ENCODE data around the gene ATG13. TPM values are rescaled to one million over a fixed set of nuclear protein-coding genes. Genes with fewer than 3 reads are reported as not detected.

ATG13 gene
- total and polyA plus RNA-seq, 2 experiments from 2014 or later = 32.9 to 71.1 TPM

DNA sequence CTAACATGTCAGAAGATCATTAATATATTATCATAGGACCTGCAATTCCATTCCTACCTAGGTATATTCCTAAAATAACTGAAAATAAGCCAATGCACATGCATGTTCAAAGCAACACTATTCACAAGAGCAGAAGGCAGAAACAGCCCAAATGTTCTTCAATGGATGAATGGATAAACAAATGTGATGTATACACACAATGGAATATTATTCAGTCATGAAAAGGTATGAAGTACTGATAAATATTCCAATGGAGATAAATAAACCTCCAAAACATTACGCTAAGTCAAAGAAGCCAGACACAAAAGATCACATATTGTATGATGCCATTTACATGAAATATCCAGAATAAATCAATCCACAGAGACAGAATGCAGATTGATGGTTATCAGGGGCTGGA, 40.3 kb upstream of the ATG13 start:
- no peak overlapping the region for H3K27ac Mint-ChIP-seq
- H3K27me3 Mint-ChIP-seq (ENCODE audit: insufficient read depth, low read depth, poor library complexity) = peaks cover 2% of the 10 kb centered on the region
- Histone ChIP-seq H3K79me2 (replicated peaks; ENCODE audit: insufficient read depth) (peaks cover 94% of the 10 kb centered on the region), H3K27ac (ENCODE audit: low read depth) (no peak overlapping the region), H3K4me2 (no peak overlapping the region), H3K27me3 (ENCODE audit: insufficient read depth) (no peaks in the 10 kb centered on the region), H3K9me2 (ENCODE audit: insufficient read depth) (no peaks in the 10 kb centered on the region), H4K20me1 (replicated peaks; ENCODE audit: insufficient read depth) (peaks cover 31% of the 10 kb centered on the region), H3K4me3 (no peak overlapping the region), H3K4me1 (ENCODE audit: insufficient read depth) (no peaks in the 10 kb centered on the region; the same call in 1 of the 2 replicates), H2AFZ (no peak overlapping the region), H3F3A (replicated peaks; ENCODE audit: low read depth) (no peaks in the 10 kb centered on the region), H3K36me3 (ENCODE audit: insufficient read depth) (no peaks in the 10 kb centered on the region)
- no peak overlapping the region for H3K4me3 Mint-ChIP-seq
- TF ChIP-seq, protein P1, sequence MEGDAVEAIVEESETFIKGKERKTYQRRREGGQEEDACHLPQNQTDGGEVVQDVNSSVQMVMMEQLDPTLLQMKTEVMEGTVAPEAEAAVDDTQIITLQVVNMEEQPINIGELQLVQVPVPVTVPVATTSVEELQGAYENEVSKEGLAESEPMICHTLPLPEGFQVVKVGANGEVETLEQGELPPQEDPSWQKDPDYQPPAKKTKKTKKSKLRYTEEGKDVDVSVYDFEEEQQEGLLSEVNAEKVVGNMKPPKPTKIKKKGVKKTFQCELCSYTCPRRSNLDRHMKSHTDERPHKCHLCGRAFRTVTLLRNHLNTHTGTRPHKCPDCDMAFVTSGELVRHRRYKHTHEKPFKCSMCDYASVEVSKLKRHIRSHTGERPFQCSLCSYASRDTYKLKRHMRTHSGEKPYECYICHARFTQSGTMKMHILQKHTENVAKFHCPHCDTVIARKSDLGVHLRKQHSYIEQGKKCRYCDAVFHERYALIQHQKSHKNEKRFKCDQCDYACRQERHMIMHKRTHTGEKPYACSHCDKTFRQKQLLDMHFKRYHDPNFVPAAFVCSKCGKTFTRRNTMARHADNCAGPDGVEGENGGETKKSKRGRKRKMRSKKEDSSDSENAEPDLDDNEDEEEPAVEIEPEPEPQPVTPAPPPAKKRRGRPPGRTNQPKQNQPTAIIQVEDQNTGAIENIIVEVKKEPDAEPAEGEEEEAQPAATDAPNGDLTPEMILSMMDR (conservative IDR thresholded peaks at IDR 0.05; ENCODE audit: low read depth in 2 of 2) = no peak
- TF ChIP-seq EZH2 (IDR thresholded peaks at IDR 0.05; ENCODE audit: low read depth, unreplicated experiment) (no peak), JUNB (IDR thresholded peaks at IDR 0.05; ENCODE audit: unreplicated experiment) (no peak), ZNF114 (CRISPR knock-in tag; IDR thresholded peaks at IDR 0.05) (no peak), POLR2AphosphoS5 (IDR thresholded peaks at IDR 0.05; ENCODE audit: low read depth) (no peak)
- TF ChIP-seq, protein P2, sequence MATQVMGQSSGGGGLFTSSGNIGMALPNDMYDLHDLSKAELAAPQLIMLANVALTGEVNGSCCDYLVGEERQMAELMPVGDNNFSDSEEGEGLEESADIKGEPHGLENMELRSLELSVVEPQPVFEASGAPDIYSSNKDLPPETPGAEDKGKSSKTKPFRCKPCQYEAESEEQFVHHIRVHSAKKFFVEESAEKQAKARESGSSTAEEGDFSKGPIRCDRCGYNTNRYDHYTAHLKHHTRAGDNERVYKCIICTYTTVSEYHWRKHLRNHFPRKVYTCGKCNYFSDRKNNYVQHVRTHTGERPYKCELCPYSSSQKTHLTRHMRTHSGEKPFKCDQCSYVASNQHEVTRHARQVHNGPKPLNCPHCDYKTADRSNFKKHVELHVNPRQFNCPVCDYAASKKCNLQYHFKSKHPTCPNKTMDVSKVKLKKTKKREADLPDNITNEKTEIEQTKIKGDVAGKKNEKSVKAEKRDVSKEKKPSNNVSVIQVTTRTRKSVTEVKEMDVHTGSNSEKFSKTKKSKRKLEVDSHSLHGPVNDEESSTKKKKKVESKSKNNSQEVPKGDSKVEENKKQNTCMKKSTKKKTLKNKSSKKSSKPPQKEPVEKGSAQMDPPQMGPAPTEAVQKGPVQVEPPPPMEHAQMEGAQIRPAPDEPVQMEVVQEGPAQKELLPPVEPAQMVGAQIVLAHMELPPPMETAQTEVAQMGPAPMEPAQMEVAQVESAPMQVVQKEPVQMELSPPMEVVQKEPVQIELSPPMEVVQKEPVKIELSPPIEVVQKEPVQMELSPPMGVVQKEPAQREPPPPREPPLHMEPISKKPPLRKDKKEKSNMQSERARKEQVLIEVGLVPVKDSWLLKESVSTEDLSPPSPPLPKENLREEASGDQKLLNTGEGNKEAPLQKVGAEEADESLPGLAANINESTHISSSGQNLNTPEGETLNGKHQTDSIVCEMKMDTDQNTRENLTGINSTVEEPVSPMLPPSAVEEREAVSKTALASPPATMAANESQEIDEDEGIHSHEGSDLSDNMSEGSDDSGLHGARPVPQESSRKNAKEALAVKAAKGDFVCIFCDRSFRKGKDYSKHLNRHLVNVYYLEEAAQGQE (IDR thresholded peaks at IDR 0.05; ENCODE audit: unreplicated experiment) = no peak
- 0 out of 3 replicates have a peak, but pooled peaks cover 4% of the 10 kb centered on the region for H3K4me1 Mint-ChIP-seq
- peaks cover 13% of the 10 kb centered on the region for H3K36me3 Mint-ChIP-seq (ENCODE audit: low read depth)
- ATAC-seq (no peak), DNase-seq (ENCODE audit: low spot score) (no peak)
- 0 out of 3 replicates have a peak, but pooled peaks cover 3% of the 10 kb centered on the region for H3K9me3 Mint-ChIP-seq

DNA sequence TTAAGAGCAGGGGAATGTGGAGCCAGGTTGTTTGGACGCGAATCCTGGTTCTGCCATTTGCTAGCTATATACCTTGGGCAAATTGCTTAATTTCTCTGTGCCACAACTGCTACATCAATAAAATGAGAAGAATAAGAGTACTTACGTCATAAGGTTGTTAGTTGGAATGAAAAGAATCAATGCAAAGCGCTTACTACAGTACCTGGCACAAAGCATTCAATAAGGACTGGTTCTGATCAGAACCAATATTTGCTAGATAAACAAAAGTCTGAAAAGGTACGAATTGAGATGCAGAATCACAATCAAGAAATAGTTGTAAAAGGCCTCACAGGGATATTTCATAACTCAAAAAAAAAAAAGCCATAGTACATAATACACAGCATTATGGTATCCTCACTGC, 34.8 kb upstream of the ATG13 start:
- H4K20me1 ChIP-seq (replicated peaks; ENCODE audit: insufficient read depth) = peaks cover 19% of the 10 kb centered on the region; the same call in 1 of the 2 replicates
- H3K4me3 Mint-ChIP-seq = no peak overlapping the region
- H3F3A ChIP-seq (replicated peaks; ENCODE audit: low read depth) = no peaks in the 10 kb centered on the region
- no peak overlapping the region for H3K27ac ChIP-seq (ENCODE audit: low read depth)
- H2AFZ ChIP-seq = no peak overlapping the region
- peaks cover 91% of the 10 kb centered on the region for H3K79me2 ChIP-seq (replicated peaks; ENCODE audit: insufficient read depth)
- H3K9me3 Mint-ChIP-seq = peaks cover 4% of the 10 kb centered on the region; the same call in 2 of the 3 replicates
- no peaks in the 10 kb centered on the region for H3K9me2 ChIP-seq (ENCODE audit: insufficient read depth)
- H3K36me3 ChIP-seq (ENCODE audit: insufficient read depth) = no peaks in the 10 kb centered on the region
- DNase-seq (ENCODE audit: low spot score) (no peak), ATAC-seq (no peak)
- no peak overlapping the region for H3K4me2 ChIP-seq
- no peaks in the 10 kb centered on the region; the same call in 1 of the 2 replicates for H3K4me1 ChIP-seq (ENCODE audit: insufficient read depth)
- H3K27me3 Mint-ChIP-seq (ENCODE audit: insufficient read depth, low read depth, poor library complexity) = no peaks in the 10 kb centered on the region
- H3K4me3 ChIP-seq = no peak overlapping the region
- H3K4me1 Mint-ChIP-seq = 0 out of 3 replicates have a peak, but pooled peaks cover 4% of the 10 kb centered on the region
- H3K27ac Mint-ChIP-seq = no peak overlapping the region
- peaks cover 11% of the 10 kb centered on the region for H3K36me3 Mint-ChIP-seq (ENCODE audit: low read depth)
- H3K27me3 ChIP-seq (ENCODE audit: insufficient read depth) = no peaks in the 10 kb centered on the region
- no peak for TF ChIP-seq CREB1 (CRISPR knock-in tag; IDR thresholded peaks at IDR 0.05; ENCODE audit: low read depth)
- TF ChIP-seq ZNF114 (CRISPR knock-in tag; IDR thresholded peaks at IDR 0.05) = no peak
- no peak for TF ChIP-seq EZH2phosphoT487 (IDR thresholded peaks at IDR 0.05; ENCODE audit: unreplicated experiment)
- no peak for TF ChIP-seq NANOG (IDR thresholded peaks at IDR 0.05; ENCODE audit: borderline replicate concordance)
- TF ChIP-seq JUNB (IDR thresholded peaks at IDR 0.05; ENCODE audit: unreplicated experiment) = no peak
- TF ChIP-seq, protein P1 (conservative IDR thresholded peaks at IDR 0.05; ENCODE audit: low read depth in 2 of 2) = no peak
- no peak for TF ChIP-seq ZNF331 (CRISPR knock-in tag; IDR thresholded peaks at IDR 0.05; ENCODE audit: low read depth)
- TF ChIP-seq, protein P2 (IDR thresholded peaks at IDR 0.05; ENCODE audit: unreplicated experiment) = no peak
- TF ChIP-seq, protein P3, sequence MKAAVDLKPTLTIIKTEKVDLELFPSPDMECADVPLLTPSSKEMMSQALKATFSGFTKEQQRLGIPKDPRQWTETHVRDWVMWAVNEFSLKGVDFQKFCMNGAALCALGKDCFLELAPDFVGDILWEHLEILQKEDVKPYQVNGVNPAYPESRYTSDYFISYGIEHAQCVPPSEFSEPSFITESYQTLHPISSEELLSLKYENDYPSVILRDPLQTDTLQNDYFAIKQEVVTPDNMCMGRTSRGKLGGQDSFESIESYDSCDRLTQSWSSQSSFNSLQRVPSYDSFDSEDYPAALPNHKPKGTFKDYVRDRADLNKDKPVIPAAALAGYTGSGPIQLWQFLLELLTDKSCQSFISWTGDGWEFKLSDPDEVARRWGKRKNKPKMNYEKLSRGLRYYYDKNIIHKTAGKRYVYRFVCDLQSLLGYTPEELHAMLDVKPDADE (IDR thresholded peaks at IDR 0.05) = no peak
- no peak for TF ChIP-seq STAT1 (IDR thresholded peaks at IDR 0.05; ENCODE audit: unreplicated experiment)
